T-helper 9 cell (primary cell): Measurements from ENCODE around the gene STK10.

ENCODE experiments used
- DNase-seq: peaks from one replicate; pipeline ENCODE4 v3.0.0-alpha.2; 2020

STK10 gene

GRCh38 chr5:172085738-172086137 lies 102.3 kb downstream of the STK10 start:
- DNase-seq: no peak

GRCh38 chr5:172082180-172082579 lies 105.8 kb downstream of the STK10 start:
- no peak for DNase-seq

- DNase-seq: no peak
Measured at GRCh38 chr5:172079876-172080275, 108.1 kb downstream of the STK10 start.

- DNase-seq: no peak
Measured at GRCh38 chr5:172078726-172079345, 109.2 kb downstream of the STK10 start.

- DNase-seq: no peak
Measured at GRCh38 chr5:172077664-172078425, 110.2 kb downstream of the STK10 start.

- no peak for DNase-seq
Measured at GRCh38 chr5:172076761-172077244, 111.2 kb downstream of the STK10 start.

- no peak for DNase-seq
Measured at GRCh38 chr5:172075656-172076055, 112.4 kb downstream of the STK10 start.

GRCh38 chr5:172074896-172075295 lies 113.1 kb downstream of the STK10 start:
- no peak for DNase-seq

GRCh38 chr5:172071309-172071875 lies 116.6 kb downstream of the STK10 start:
- DNase-seq: no peak

GRCh38 chr5:172065431-172066065 lies 122.5 kb downstream of the STK10 start:
- no peak for DNase-seq

- DNase-seq: no peak
Measured at GRCh38 chr5:172064766-172065165, 123.3 kb downstream of the STK10 start.

GRCh38 chr5:172064358-172064757 lies 123.7 kb downstream of the STK10 start:
- DNase-seq: no peak

GRCh38 chr5:172063463-172064235 lies 124.4 kb downstream of the STK10 start:
- no peak for DNase-seq

- DNase-seq: no peak
Measured at GRCh38 chr5:172059661-172060100, 128.3 kb downstream of the STK10 start.

GRCh38 chr5:172058088-172058487 lies 129.9 kb downstream of the STK10 start:
- no peak for DNase-seq

- DNase-seq: no peak
Measured at GRCh38 chr5:172055996-172056395, 132.0 kb downstream of the STK10 start.

GRCh38 chr5:172055421-172055820 lies 132.6 kb downstream of the STK10 start:
- DNase-seq: no peak

- DNase-seq: no peak
Measured at GRCh38 chr5:172054611-172055153, 133.3 kb downstream of the STK10 start.

- DNase-seq: no peak
Measured at GRCh38 chr5:172052450-172053236, 135.4 kb downstream of the STK10 start.

- no peak for DNase-seq
Measured at GRCh38 chr5:172051643-172052339, 136.2 kb downstream of the STK10 start.

- DNase-seq: no peak
Measured at GRCh38 chr5:172050080-172050479, 137.9 kb downstream of the STK10 start.
